ENCODE data around the gene EEIG1. TPM values are rescaled to one million over a fixed set of nuclear protein-coding genes. Genes with fewer than 3 reads are reported as not detected.
A peak's percentile ranks its signal among the peaks of the same experiment; 100 is the strongest.

The EEIG1 gene
- total RNA-seq, 4 donors from 2014 or later: 4.8 to 9.0 (median 7.1) TPM

DNA sequence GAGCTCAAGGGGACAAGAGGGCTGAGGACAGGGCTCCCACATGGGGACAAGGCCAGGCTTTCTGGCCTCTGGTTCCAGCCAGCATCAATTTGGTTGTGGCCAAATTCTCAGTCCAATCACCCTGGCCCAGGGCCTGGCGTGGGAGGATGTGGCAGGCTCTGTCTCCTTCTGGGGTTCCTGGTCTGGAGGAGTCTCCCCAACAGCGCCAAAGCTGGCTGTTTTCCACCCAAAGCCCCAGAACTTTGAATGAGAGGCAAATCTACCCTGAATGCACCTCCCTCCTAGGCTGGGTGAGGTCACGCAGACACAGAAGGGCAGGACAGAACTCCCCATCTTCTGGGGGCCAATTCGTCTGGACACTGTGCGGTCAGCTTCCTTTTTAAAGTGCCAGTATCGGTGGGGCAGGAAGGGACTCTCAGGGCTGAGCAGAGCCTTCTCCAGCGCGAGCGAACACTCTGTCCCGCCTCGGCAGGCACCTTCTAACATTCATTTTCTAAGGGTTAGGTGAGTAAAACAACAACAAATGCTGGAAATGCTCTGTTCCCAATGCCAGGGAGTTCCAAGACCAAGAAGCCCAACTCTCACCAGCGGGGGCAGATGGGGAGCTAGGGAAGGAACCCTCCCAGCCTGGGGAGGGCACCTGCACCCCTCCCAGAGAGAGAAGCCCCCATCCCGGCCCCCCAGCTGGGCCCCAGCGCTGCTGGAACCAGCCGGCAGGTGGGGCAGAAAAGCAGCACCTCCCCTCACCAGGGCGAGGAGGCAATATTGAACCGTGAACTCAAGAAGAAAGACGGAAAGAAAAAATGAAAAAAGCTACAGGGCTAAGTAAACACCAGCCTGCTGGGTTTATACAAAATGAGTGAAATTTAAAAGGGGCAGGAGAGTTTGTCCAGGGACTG, 39.5 kb downstream of the EEIG1 start:
- DNase-seq (ENCODE audit: low spot score): no peak
- TF ChIP-seq, protein P1, sequence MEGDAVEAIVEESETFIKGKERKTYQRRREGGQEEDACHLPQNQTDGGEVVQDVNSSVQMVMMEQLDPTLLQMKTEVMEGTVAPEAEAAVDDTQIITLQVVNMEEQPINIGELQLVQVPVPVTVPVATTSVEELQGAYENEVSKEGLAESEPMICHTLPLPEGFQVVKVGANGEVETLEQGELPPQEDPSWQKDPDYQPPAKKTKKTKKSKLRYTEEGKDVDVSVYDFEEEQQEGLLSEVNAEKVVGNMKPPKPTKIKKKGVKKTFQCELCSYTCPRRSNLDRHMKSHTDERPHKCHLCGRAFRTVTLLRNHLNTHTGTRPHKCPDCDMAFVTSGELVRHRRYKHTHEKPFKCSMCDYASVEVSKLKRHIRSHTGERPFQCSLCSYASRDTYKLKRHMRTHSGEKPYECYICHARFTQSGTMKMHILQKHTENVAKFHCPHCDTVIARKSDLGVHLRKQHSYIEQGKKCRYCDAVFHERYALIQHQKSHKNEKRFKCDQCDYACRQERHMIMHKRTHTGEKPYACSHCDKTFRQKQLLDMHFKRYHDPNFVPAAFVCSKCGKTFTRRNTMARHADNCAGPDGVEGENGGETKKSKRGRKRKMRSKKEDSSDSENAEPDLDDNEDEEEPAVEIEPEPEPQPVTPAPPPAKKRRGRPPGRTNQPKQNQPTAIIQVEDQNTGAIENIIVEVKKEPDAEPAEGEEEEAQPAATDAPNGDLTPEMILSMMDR (IDR thresholded peaks at IDR 0.05): no peak
- ATAC-seq (ENCODE audit: low FRiP score): no peak

DNA sequence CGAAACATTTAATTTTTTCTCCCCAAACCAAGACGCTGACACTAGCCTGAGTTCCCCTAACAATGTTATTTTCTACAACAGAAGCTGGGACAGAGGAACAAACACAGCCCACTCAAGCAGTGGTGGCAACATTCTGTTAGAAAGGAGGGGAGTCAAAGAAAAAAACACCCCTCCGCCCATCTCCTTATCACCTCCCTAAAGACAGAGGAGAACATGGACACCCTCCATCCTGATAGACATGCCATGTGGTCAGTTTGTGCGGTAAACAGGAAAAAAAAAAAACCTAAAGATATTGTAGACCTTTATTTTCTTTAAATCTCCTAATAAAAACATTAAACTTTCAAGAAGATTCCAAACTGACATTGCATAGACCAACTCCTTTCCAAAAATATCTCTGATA, 40.2 kb downstream of the EEIG1 start:
- DNase-seq (ENCODE audit: low spot score): no peak
- TF ChIP-seq, protein P1 (IDR thresholded peaks at IDR 0.05): no peak
- no peak for ATAC-seq (ENCODE audit: low FRiP score)

GRCh38 chr9:127938298-127938690, 42.5 kb downstream of the EEIG1 start:
- ATAC-seq (ENCODE audit: low FRiP score) (peak; percentile 2), DNase-seq (ENCODE audit: low spot score) (no peak)
- TF ChIP-seq, protein P1 (IDR thresholded peaks at IDR 0.05): no peak

DNA sequence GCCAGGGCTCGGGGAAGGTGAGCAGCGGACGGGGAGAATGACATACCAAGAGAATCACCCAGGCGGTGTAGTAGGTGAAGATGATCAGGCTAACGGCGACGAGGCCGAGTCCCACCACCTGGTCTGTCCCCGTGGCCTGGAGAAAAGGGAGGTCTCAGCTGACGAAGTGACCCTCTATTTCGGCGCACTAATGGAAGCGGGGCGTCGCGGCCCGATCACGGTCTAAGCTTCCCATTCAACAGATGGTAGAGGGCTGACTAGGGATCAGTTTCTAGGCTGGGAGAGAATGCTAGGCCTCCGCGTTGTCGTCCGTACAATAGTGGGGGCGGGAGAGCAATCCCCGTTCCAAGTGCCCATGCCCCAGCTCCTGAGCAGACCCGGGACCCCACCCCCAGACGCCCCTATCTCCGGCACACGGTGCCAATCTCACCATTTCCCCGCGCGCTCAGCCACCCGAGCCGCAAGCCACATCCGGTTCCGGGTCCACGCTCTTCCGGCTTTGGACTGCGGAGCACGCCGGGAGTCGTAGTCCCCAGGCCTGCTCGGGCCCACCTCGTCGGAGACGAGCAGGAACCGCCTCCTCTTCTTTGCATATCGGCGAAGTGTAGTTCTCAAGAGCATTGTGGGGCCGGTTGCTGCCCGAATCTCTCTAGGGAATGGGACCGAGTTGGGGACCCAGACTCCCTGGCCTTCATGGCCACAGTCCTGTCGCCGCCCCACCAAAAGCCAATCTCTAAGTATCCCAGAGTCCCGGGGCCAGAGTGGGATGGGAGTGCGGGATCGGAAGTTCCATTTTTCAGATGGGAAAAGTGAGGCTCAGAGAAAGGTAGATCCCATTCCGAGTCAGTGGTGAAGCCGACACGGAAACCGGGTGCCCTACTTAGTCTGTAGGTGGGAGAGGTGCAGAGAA, 43.1 kb downstream of the EEIG1 start, which contains the start of gene DPM2:
TSS of gene DPM2 (minus strand) at position 467 of the 910 bp plus-strand sequence. CDS start at position 433, 34 bp downstream.
- DNase-seq (ENCODE audit: low spot score) (no peak), ATAC-seq (ENCODE audit: low FRiP score) (peak; percentile 84)
- TF ChIP-seq, protein P1 (IDR thresholded peaks at IDR 0.05): no peak

- no peak for ATAC-seq (ENCODE audit: low FRiP score)
- TF ChIP-seq, protein P1 (IDR thresholded peaks at IDR 0.05): no peak
- no peak for DNase-seq (ENCODE audit: low spot score)
Observed at GRCh38 chr9:127937056-127937387, 43.8 kb downstream of the EEIG1 start.

DNA sequence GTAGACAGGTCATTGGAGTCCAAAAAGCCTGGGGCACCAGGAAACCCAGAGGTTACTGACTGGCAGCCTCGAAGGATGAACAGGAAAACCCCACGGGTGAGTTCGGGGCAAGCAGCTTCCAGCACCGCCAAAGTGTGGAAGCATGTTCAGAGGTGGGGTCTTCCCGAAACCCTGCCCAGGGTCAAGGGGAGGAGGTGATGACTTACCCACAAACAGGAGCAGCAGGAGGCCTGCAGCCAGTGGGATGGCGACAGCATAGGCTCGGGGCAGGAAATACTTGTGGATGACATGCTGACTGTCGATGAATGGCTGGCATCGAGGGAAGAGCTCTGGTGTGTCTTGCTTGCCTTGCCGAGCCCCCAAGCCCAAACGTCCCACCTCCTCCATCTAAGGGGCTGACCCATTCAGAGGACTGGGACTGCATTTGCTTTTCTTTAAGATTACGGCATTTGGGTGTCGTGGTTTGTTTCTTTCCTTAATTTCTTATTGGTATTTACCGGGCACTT, 44.4 kb downstream of the EEIG1 start:
- TF ChIP-seq, protein P1 (IDR thresholded peaks at IDR 0.05): no peak
- no peak for ATAC-seq (ENCODE audit: low FRiP score)
- no peak for DNase-seq (ENCODE audit: low spot score)

Data from omental fat pad (tissue), 4 donors.